Measurements from ENCODE around the gene ZFP64.
"Not testable (repeated sequence)": the region's sequence is repeated elsewhere in the genome, so short reads cannot be mapped to it uniquely, and the experiment has no call there.

ZFP64 gene

DNA sequence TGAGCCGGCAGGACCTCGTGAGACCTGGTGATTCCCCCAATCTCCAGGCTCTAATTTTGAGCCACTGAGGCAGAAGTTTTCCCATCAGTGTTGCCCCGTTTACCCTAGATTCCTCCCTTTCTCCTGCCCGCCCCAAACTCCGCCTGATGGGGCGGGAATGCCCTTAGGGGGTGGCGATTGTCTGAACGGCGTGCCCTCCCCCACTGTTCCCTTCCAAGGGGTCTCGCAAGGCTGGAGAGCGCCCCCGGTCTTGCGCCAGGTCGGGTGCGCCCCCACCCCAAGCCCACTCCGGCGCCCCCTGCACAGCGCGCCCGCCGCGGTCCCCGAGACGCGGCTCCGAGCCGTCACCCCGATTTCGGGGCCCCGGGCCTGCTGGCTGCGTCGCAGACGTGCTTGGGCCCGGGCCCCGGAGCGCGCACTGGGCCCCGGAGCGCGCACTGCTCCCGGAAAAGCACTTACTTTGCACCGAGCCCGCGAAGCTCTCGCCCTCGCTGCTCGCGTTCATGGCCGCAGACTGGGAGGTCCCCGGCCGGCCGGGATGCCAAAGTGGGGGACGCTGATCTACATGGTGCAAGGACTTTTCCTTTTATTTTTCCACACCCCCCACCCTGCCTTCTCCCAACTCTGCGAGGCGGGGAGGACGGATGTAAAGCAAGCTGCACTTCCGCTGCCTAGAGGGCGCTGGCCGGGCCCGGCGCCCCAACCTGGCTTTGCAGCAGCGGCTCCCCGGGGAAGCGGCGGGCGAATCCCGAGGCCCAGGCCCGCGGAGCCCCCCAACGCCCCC lies at the start of gene ZFP64:
ZFP64 (minus strand) TSS at position 648 of the 784 bp plus-strand sequence; CDS start at position 505, 143 bp downstream.
- peak; percentile 70 for DNase-seq

- DNase-seq, result no peak
These were observed 49.2 kb upstream of the ZFP64 start for GRCh38 chr20:52240802-52241201.

DNA sequence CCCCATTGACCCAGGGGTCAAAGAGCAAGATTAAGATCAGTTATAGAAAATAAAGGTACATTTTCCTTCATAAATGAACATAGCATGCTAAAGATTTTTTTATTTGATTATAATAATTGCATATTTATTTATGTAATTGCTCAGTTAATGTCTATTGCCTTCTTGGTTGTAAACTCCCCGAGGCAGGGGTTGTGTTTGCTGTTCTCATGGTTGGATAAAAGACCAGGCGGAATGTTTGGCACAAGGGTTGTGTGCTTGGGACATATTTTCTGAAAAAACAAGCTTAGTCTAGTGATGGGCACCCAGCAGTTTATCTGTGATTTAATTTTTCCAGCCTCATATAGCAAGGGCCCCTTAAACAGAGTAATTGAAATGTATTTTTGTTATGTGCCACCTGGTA lies 47.5 kb upstream of the ZFP64 start:
- DNase-seq, result no peak

GRCh38 chr20:52236292-52236691 lies 44.7 kb upstream of the ZFP64 start:
- no peak for DNase-seq

GRCh38 chr20:52235129-52235528 lies 43.5 kb upstream of the ZFP64 start:
- DNase-seq, result no peak

DNA sequence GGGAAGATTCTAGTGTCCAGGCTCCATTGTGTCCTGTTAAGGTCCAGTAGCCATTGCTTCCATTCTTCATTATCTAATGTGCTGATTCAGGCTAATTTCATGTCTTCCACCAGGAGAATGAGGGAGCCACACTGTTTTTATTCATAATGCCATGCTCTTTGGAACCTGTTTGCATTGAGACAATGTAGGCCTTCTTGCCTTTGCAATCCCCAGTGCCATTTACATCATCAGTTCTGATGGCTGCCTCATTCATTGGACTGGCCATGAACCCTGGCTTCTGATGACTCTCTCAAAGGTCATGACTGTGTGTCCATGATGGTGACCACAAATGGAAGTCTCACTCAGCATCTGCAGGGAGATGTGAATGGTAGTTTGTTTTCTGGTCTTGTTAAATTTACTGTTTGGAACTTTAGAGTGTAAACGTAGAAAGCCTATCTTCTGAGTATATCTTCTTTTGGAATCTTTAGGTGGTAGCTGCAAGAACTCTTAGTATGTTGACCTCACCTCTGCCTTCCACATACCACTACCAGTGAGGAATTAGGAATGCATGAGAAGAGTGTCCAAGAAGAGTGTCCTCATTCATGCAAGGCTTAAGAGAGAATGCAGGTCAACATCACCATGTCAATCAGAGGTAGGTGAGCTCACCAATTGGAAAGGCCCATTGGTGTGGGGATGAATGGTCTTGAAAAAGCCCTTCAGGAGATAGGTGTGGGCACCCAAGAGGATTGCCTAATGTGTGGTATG lies 42.9 kb upstream of the ZFP64 start:
- DNase-seq, result no peak

DNA sequence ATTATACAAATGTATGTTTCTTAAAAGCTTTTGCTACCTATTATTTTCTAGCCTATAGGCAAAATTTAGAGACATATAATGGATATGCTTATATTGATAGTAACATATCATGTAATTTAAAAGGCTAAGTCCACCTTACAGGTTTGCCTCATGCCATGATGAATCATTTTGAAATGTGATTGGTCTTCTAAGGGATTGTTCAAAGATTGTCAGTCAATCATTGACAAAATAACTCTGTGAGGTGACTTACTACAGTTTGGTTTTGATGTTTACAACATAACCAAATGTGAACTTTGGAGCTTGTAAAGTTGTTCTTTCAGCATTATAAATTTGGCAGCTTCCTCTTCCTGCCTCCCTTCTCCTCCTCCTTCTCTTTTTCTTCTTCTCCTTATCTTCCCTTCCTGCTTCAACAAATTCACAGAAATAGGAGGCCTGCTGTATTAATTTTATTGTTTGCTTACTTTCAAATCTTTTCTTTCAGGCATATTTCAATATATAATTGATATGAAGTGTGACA lies 39.7 kb upstream of the ZFP64 start:
- DNase-seq, result no peak

GRCh38 chr20:52230409-52230808 lies 38.8 kb upstream of the ZFP64 start:
- no peak for DNase-seq

DNA sequence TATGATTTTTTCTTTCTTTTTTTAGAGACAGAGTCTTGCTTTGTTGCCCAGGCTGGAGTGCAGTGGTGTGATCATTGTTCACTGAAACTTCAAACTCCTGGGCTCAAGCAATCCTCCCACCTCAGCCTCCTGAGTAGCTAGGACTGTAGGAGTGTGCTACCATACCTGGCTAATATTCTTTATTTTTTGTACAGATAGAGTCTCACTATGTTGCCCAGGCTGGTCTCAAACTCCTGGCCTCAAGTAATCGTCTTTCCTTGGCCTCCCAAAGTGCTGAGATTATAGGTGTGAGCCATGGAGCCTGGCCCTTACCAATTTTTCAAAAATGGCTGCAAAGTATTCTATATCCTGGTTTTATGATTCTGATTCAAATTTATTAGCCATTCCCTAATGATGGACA lies 37.8 kb upstream of the ZFP64 start:
- DNase-seq, result not testable (repeated sequence)

DNA sequence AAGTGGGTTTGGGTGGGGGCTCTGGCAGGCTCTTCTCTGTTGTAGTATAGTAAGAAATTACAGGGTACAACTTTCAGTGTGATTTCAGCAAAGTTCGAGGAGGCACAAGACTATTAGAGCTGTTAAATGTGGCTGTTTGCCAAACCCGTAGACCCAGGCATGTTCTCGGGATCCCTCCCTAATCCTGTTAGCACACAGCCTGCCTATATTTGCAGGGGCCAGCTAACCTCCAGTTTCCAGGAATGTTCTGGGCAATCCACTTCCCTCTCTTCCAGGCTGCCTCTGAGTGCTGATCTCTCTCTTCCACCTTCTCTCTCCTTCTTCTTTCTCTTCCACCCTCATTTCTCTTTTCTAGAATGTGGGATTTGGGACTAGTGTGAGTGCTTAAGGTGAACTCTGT lies 34.8 kb upstream of the ZFP64 start:
- DNase-seq, result no peak

GRCh38 chr20:52224920-52225319 lies 33.3 kb upstream of the ZFP64 start:
- no peak for DNase-seq

DNA sequence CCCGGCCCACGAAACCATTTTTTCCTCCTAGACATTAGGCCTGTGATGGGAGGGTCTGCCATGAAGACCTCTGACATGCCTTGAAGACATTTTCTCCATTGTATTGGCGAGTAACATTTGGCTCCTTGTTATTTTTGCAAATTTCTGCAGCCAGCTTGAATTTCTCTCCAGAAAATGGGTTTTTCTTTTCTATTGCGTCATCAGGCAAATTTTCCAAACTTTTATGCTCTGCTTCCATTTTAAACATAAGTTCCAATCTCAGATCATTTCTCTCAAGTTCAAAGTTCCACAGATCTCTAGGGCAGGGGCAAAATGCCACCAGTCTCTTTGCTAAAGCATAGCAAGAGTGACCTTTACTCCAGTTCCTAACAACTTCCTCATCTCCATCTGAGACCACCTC lies 29.8 kb upstream of the ZFP64 start:
- DNase-seq, result not testable (repeated sequence)

DNA sequence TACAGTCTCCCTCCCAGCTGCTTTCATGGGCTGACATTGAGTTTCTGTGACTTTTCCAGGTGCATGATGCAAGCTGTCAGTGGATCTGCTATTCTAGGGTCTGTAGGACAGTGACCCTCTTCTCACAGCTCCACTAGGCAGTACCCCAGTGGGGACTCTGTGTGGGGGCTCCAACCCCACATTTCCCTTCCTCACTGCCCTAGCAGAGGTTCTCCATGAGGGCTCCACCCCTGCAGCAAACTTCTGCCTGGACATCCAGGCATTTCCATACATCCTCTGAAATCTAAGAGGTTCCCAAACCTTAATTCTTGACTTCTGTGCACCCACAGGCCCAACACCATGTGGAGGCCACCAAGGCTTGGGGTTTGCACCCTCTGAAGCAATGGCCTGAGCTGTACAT lies 29.3 kb upstream of the ZFP64 start:
- DNase-seq, result not testable (repeated sequence)

GRCh38 chr20:52219441-52219840 lies 27.9 kb upstream of the ZFP64 start:
- DNase-seq, result no peak

- no peak for DNase-seq
These were observed 26.3 kb upstream of the ZFP64 start for GRCh38 chr20:52217689-52218395.

GRCh38 chr20:52213995-52214394 lies 22.4 kb upstream of the ZFP64 start:
- no peak for DNase-seq

- no peak for DNase-seq
These were observed 21.4 kb upstream of the ZFP64 start for GRCh38 chr20:52212943-52213342.

GRCh38 chr20:52210037-52210990 lies 18.7 kb upstream of the ZFP64 start:
- no peak for DNase-seq

DNA sequence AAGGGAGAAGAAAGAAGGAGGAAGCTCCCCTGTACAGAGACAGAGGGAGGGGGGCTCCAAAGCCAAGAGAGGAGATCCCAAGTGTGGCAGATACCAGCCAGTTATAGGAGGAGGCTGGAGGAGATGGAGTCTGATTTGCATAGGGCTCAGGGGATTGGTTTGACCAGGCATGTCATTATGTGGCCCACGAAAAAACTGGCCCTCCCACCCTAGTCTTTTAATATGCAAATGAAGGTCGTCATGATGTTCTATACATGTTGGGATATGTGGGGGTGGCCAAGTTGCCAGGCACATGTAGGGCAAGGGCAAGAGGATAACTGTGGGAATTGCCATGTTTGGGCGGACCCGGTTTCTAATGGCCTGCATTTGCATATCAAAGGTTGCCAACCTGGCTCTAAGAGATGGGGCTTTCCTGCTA lies 17.6 kb upstream of the ZFP64 start:
- DNase-seq, result no peak

GRCh38 chr20:52207020-52207810 lies 15.6 kb upstream of the ZFP64 start:
- DNase-seq, result no peak

DNA sequence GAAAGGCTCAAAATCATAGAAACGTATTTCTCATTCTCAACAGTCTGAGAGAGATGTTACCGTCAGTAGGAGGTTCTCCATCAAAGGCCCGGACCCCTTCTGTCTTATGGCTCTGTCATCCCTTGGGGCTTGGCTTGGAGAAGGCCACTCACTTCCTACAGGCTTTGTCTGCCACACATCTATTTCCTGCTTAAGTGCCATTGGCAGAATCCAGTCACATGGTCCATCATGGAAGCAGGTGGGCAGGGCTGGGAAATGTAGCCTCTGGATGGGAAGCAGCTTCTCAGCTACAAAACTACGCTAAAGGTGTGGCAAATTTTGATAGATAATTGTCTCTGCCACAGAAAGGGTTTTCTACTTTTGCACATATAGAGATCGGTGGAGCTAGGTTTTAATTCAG lies 12.6 kb upstream of the ZFP64 start:
- DNase-seq, result no peak

Measured in activated naive CD4-positive, alpha-beta T cell treated with Interleukin-2 at 50 U/mL for 16 hours (primary cell).